NB4 (cell line): ENCODE measurements around the gene AUTS2.

Source experiments
- MYC ChIP-seq: IDR thresholded peaks from 2 replicates; pipeline ENCODE4 v1.6.1; 2011; ENCODE audit warnings: low read depth, low read length
- POLR2A ChIP-seq: IDR thresholded peaks from 2 replicates; pipeline ENCODE4 v1.6.1; 2011; ENCODE audit warnings: mild to moderate bottlenecking; ENCODE audit not compliant: insufficient read length; ENCODE audit errors: extremely low read depth
- TF ChIP-seq, protein P1 (sequence below): IDR thresholded peaks from one replicate; pipeline ENCODE4 v1.5.1; 2012; ENCODE audit warnings: low read depth, low read length

DNA sequence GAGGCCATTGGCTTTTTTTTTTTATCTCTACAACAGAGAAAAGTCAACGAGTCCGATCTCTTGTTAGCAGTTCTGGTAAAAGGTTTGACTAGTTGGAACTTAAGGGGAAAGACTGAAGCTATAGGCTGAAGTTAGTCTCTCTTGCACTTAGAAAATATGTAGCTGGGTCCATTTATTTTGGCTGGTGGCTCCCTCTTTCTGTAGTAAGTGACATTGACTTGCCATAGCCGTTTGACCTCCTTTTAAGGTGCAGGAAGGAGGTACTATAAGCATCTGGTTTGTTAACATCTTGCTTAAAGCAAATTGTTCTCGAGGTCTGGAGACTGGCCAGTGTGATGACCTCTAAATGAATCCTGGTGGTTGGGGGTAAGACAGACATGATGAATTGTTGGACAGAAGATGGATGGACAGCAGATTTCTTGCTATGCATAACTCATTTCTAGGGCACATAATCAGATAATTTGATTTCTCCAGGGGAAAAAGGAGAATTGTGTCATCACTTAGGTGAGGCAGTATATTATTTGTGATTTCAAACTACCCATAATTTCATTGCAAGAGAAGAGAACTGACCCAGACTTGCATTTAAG is 1177.4 kb downstream of the AUTS2 start:
- TF ChIP-seq, protein P1, sequence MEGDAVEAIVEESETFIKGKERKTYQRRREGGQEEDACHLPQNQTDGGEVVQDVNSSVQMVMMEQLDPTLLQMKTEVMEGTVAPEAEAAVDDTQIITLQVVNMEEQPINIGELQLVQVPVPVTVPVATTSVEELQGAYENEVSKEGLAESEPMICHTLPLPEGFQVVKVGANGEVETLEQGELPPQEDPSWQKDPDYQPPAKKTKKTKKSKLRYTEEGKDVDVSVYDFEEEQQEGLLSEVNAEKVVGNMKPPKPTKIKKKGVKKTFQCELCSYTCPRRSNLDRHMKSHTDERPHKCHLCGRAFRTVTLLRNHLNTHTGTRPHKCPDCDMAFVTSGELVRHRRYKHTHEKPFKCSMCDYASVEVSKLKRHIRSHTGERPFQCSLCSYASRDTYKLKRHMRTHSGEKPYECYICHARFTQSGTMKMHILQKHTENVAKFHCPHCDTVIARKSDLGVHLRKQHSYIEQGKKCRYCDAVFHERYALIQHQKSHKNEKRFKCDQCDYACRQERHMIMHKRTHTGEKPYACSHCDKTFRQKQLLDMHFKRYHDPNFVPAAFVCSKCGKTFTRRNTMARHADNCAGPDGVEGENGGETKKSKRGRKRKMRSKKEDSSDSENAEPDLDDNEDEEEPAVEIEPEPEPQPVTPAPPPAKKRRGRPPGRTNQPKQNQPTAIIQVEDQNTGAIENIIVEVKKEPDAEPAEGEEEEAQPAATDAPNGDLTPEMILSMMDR: no peak
- TF ChIP-seq POLR2A: no peak
- no peak for TF ChIP-seq MYC
